Measurements from ENCODE around the gene DVL2.

Gene DVL2

GRCh38 chr17:7213895-7214299 lies 20.4 kb downstream of the DVL2 start:
- TF ChIP-seq SIN3A (IDR thresholded peaks at IDR 0.05; ENCODE audit: borderline replicate concordance, insufficient read depth, low read length) (0 out of 2 replicates have a peak, but pooled peaks have one; percentile 52), POLR2AphosphoS5 (IDR thresholded peaks at IDR 0.05; ENCODE audit: low read depth, low read length) (no peak)

GRCh38 chr17:7211491-7212273 lies 22.6 kb downstream of the DVL2 start:
- TF ChIP-seq TAF1 (IDR thresholded peaks at IDR 0.05; ENCODE audit: borderline replicate concordance, insufficient read depth, low read length) (no peak), SIN3A (IDR thresholded peaks at IDR 0.05; ENCODE audit: borderline replicate concordance, insufficient read depth, low read length) (no peak), POLR2AphosphoS5 (IDR thresholded peaks at IDR 0.05; ENCODE audit: low read depth, low read length) (no peak), FOXP2 (optimal IDR thresholded peaks at IDR 0.05; ENCODE audit: borderline replicate concordance, extremely low read depth, extremely low read length, insufficient read depth) (no peak), REST (IDR thresholded peaks at IDR 0.05; ENCODE audit: insufficient read depth in 1 of 2, low read depth in 2 of 2, low read length in 2 of 2) (no peak)

GRCh38 chr17:7208754-7209460 lies 25.4 kb downstream of the DVL2 start:
- TF ChIP-seq SIN3A (IDR thresholded peaks at IDR 0.05; ENCODE audit: borderline replicate concordance, insufficient read depth, low read length): no peak
- TF ChIP-seq REST (IDR thresholded peaks at IDR 0.05; ENCODE audit: insufficient read depth in 1 of 2, low read depth in 2 of 2, low read length in 2 of 2): no peak
- TF ChIP-seq FOXP2 (optimal IDR thresholded peaks at IDR 0.05; ENCODE audit: borderline replicate concordance, extremely low read depth, extremely low read length, insufficient read depth): no peak
- no peak for TF ChIP-seq TAF1 (IDR thresholded peaks at IDR 0.05; ENCODE audit: borderline replicate concordance, insufficient read depth, low read length)
- TF ChIP-seq POLR2AphosphoS5 (IDR thresholded peaks at IDR 0.05; ENCODE audit: low read depth, low read length): no peak

- TF ChIP-seq SIN3A (IDR thresholded peaks at IDR 0.05; ENCODE audit: borderline replicate concordance, insufficient read depth, low read length) (no peak), FOXP2 (optimal IDR thresholded peaks at IDR 0.05; ENCODE audit: borderline replicate concordance, extremely low read depth, extremely low read length, insufficient read depth) (no peak), REST (IDR thresholded peaks at IDR 0.05; ENCODE audit: insufficient read depth in 1 of 2, low read depth in 2 of 2, low read length in 2 of 2) (no peak)
Observed at GRCh38 chr17:7208027-7208571, 26.2 kb downstream of the DVL2 start.

- TF ChIP-seq REST (IDR thresholded peaks at IDR 0.05; ENCODE audit: insufficient read depth in 1 of 2, low read depth in 2 of 2, low read length in 2 of 2) (no peak), TAF1 (IDR thresholded peaks at IDR 0.05; ENCODE audit: borderline replicate concordance, insufficient read depth, low read length) (no peak), SIN3A (IDR thresholded peaks at IDR 0.05; ENCODE audit: borderline replicate concordance, insufficient read depth, low read length) (no peak), POLR2AphosphoS5 (IDR thresholded peaks at IDR 0.05; ENCODE audit: low read depth, low read length) (no peak), FOXP2 (optimal IDR thresholded peaks at IDR 0.05; ENCODE audit: borderline replicate concordance, extremely low read depth, extremely low read length, insufficient read depth) (no peak)
Observed at GRCh38 chr17:7207120-7208001, 27.0 kb downstream of the DVL2 start.

Measured in PFSK-1 (cell line).